Colonic mucosa (tissue), 4 donors: ENCODE measurements around the gene RINT1. TPM values are rescaled to one million over a fixed set of nuclear protein-coding genes. Genes with fewer than 3 reads are reported as not detected.
"Not testable (repeated sequence)": the region's sequence is repeated elsewhere in the genome, so short reads cannot be mapped to it uniquely, and the experiment has no call there.

Experiments
- DNase-seq: peaks from one replicate; pipeline ENCODE4 v3.0.0-alpha.2; 2020
- H3K27ac ChIP-seq: fragments of 200-600 bp; one replicate; pipeline ENCODE4 v1.8.0; 2021
- H3K27me3 ChIP-seq: fragments of 200-600 bp; one replicate; pipeline ENCODE4 v1.8.0; 2021
- H3K36me3 ChIP-seq: fragments of 200-600 bp; one replicate; pipeline ENCODE4 v1.8.0; 2021
- H3K4me1 ChIP-seq: fragments of 200-600 bp; one replicate; pipeline ENCODE4 v1.8.0; 2021; ENCODE audit warnings: mild to moderate bottlenecking
- H3K4me3 ChIP-seq: fragments of 200-600 bp; one replicate; pipeline ENCODE4 v1.8.0; 2021
- H3K9ac ChIP-seq, 2 donors: one replicate each; pipeline ENCODE4 v1.7.0; 2013; ENCODE audit warnings: control low read depth in 2 of 2, low read depth in 2 of 2, low read length in 2 of 2
- H3K9me3 ChIP-seq: fragments of 200-600 bp; one replicate; pipeline ENCODE4 v1.8.0; 2021
- intact Hi-C: fragments of 100-400 bp; cut with DNase I; formaldehyde crosslinking; loops from one replicate; pipeline ENCODE4 v1.14.1; 2022
- total RNA-seq, 2 donors: library from RNA; stranded (reverse); fragmentation: NEBNext Ultra II Directional in 1 of 2; extraction: Animal tissue kit (Norgen Biotek cat#: 25700) in 1 of 2; gene quantifications; one replicate each; pipeline ENCODE4 v1.2.1, GENCODE V29; 2021
- TF ChIP-seq, protein P1 (sequence below): fragments of 200-600 bp; IDR thresholded peaks from one replicate; pipeline ENCODE4 v1.8.0; 2022; ENCODE audit warnings: antibody characterized with exemption, mild to moderate bottlenecking
- donor health status: healthy.
- donor health status: DM: no; HTN: no; CAD: no.
- donor health status: DM: no; HTN: no; CAD: no.

Gene RINT1
- total RNA-seq, 2 donors from 2014 or later: 13.4 to 17.2 TPM

DNA sequence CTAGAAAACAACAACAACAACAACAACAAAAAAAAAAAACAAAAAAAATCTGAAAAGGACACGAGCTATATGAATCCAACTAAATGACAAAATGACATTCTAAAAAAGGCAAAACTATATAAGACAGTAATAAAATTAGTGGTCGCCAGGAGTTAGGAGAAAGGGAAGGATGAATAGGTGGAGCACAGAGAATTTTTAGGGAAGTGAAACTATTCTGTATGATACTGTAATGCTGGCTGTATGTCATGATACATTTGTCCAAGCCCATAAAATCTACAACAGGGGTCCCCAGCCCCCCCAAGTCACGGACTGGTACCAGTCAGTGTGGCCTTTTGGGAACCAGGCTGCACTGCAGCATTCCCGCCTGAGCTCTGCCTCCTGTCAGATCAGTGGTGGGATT, 7.2 kb upstream of the RINT1 start:
- H3K36me3 ChIP-seq: no peaks in the 10 kb centered on the region
- no peaks in the 10 kb centered on the region for H3K4me1 ChIP-seq
- H3K4me3 ChIP-seq: no peak overlapping the region
- H3K27me3 ChIP-seq: no peaks in the 10 kb centered on the region
- no peaks in the 10 kb centered on the region for H3K9me3 ChIP-seq
- no peak overlapping the region for H3K9ac ChIP-seq
- DNase-seq: no peak
- no peak overlapping the region for H3K27ac ChIP-seq
- intact Hi-C loops: no loop called here
- TF ChIP-seq, protein P1, sequence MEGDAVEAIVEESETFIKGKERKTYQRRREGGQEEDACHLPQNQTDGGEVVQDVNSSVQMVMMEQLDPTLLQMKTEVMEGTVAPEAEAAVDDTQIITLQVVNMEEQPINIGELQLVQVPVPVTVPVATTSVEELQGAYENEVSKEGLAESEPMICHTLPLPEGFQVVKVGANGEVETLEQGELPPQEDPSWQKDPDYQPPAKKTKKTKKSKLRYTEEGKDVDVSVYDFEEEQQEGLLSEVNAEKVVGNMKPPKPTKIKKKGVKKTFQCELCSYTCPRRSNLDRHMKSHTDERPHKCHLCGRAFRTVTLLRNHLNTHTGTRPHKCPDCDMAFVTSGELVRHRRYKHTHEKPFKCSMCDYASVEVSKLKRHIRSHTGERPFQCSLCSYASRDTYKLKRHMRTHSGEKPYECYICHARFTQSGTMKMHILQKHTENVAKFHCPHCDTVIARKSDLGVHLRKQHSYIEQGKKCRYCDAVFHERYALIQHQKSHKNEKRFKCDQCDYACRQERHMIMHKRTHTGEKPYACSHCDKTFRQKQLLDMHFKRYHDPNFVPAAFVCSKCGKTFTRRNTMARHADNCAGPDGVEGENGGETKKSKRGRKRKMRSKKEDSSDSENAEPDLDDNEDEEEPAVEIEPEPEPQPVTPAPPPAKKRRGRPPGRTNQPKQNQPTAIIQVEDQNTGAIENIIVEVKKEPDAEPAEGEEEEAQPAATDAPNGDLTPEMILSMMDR: no peak

DNA sequence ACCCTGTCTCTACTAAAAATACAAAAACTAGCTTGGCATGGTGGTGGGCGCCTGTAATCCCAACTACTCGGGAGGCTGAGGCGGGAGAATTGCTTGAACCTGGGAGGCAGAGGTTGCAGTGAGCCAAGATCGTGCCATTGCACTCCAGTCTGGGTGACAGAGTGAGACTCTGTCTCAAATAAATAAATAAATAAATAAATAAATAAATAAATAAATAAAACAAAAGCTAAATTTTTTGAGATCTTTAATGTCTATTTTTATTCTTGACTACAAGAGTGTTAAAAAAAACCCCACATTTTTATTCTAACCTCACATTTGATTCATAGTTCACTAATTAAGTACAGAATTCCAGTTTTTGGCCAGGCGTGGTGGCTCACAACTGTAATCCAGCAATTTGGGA, 4.3 kb upstream of the RINT1 start:
- intact Hi-C loops, H3K9me3 ChIP-seq, H3K27ac ChIP-seq, H3K4me3 ChIP-seq, H3K27me3 ChIP-seq, DNase-seq, H3K9ac ChIP-seq, H3K36me3 ChIP-seq, H3K4me1 ChIP-seq: not testable (repeated sequence)

DNA sequence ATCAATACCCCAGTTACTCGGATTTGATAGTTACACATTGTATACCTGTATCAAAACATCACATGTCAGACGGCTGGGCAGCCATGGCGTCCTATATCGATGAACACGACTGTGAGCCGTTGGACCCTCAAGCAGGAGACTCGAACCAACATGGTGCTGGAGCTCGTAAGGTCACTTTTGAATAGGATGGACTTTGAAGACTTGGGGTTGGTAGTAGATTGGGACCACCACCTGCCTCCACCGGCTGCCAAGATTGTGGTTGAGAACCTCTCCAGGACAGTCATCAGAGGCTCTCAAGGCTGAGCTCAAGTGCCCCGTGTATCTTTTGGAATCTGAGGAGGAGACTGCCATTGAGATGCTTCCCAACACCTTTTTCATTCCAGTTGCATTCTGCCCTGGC, 1.9 kb upstream of the RINT1 start:
- no peak for DNase-seq
- Histone ChIP-seq H3K4me1 (peaks cover 10% of the 10 kb centered on the region), H3K4me3 (no peak overlapping the region), H3K36me3 (no peaks in the 10 kb centered on the region), H3K9ac (no peak overlapping the region), H3K27me3 (no peaks in the 10 kb centered on the region), H3K27ac (no peak overlapping the region), H3K9me3 (no peaks in the 10 kb centered on the region)
- TF ChIP-seq, protein P1: no peak
- intact Hi-C loops: no loop called here

DNA sequence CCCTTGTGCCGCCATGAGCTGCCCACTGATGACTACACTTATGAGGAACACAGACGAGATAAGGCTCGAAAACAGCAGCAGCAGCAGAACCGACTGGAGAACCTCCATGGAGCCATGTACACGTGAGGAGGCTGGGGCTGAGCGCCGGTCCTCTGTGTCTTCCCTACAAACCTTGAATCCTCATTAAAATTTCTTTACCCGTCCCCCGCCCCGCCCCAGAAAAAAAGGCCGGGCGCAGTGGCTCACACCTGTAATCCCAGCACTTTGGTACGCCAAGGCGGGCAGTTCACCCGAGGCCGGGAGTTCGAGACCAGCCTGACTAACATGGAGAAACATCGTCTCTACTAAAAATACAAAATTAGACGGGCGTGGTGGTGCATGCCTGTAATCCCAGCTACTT, 1.5 kb upstream of the RINT1 start:
- no peak for DNase-seq
- no peak overlapping the region for H3K9ac ChIP-seq
- TF ChIP-seq, protein P1: no peak
- H3K27me3 ChIP-seq: no peaks in the 10 kb centered on the region
- intact Hi-C loops: no loop called here
- no peak overlapping the region for H3K27ac ChIP-seq
- H3K4me3 ChIP-seq: no peak overlapping the region
- peaks cover 10% of the 10 kb centered on the region for H3K4me1 ChIP-seq
- no peaks in the 10 kb centered on the region for H3K9me3 ChIP-seq
- no peaks in the 10 kb centered on the region for H3K36me3 ChIP-seq

DNA sequence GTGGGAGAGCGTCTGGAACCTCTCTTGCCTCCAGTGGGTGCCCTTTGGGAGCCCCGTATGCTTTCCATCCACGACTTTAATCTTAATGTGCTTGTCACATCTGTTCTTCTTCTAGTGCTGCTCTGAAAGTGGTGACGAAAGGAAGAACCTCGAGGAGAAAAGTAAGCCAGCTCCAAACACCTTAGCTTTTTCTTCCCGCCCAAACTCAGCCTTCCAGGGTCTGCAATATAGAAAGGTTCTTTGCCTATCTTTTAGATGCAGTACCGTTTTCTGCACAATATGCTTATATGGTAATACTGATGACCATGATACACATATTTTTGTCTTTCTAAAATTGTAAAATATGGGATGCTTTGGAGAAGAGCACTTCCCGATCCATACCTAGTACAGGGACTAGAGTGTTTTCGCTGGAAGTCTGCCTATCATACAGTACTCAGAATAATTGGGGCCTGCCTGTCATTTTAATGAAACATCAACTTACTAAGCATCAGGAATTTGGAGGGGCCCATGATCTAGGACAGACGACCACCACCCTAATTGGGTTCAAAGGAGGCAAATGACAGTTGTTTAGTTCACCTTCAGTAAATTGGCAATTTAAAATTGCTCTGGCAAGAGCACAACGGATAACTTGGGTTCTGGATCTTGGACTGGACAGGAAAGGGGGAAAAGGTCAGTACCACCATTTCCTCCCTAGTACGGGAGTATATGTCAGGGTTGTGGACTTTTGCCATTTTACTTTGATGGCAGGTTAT, 884 bp downstream of the RINT1 start:
- H3K4me3 ChIP-seq: peak overlapping the region; percentile 76
- no peak for DNase-seq
- H3K36me3 ChIP-seq: no peaks in the 10 kb centered on the region
- H3K27ac ChIP-seq: peak overlapping the region; percentile 80
- peak overlapping the region; percentile 90 to 97 for H3K9ac ChIP-seq
- H3K4me1 ChIP-seq: peaks cover 10% of the 10 kb centered on the region
- no peaks in the 10 kb centered on the region for H3K9me3 ChIP-seq
- TF ChIP-seq, protein P1: no peak
- intact Hi-C loops: no loop called here
- no peaks in the 10 kb centered on the region for H3K27me3 ChIP-seq

DNA sequence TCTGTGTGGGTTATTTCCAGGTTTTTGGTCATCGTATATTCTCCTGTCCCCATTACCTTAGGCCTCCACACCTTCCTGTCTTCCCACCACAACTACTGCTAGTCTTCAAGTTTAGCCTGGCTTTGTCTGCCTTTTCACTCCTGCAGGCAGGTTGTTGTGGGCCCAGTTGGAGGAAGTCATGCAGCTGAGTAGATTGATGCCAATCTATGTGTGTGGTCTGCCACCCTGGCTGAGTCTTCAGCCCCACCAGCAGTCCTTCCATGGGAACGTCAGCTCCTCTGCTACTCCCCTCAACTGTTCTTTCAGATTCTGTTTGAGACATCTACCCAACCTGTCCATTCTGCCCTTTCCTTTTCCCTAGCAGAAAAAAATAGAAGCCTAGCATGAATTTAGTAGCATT, 6.3 kb downstream of the RINT1 start:
- no peak overlapping the region for H3K4me3 ChIP-seq
- H3K4me1 ChIP-seq: peaks cover 3% of the 10 kb centered on the region
- DNase-seq: no peak
- no peaks in the 10 kb centered on the region for H3K27me3 ChIP-seq
- intact Hi-C loops: no loop called here
- no peaks in the 10 kb centered on the region for H3K9me3 ChIP-seq
- H3K9ac ChIP-seq: no peak overlapping the region
- TF ChIP-seq, protein P1: no peak
- H3K27ac ChIP-seq: no peak overlapping the region
- no peaks in the 10 kb centered on the region for H3K36me3 ChIP-seq
